Suppressor macrophage (primary cell): ENCODE data around the gene RTL10.

Source experiments
- DNase-seq, 4 experiments: peaks; one replicate each; pipeline ENCODE4 v3.0.0-alpha.2; 2020 to 2022

Gene RTL10

GRCh38 chr22:19859861-19860510, 5.3 kb upstream of the RTL10 start:
- DNase-seq: no peak

- DNase-seq: no peak
These were observed 2.7 kb upstream of the RTL10 start for GRCh38 chr22:19857382-19857781.

DNA sequence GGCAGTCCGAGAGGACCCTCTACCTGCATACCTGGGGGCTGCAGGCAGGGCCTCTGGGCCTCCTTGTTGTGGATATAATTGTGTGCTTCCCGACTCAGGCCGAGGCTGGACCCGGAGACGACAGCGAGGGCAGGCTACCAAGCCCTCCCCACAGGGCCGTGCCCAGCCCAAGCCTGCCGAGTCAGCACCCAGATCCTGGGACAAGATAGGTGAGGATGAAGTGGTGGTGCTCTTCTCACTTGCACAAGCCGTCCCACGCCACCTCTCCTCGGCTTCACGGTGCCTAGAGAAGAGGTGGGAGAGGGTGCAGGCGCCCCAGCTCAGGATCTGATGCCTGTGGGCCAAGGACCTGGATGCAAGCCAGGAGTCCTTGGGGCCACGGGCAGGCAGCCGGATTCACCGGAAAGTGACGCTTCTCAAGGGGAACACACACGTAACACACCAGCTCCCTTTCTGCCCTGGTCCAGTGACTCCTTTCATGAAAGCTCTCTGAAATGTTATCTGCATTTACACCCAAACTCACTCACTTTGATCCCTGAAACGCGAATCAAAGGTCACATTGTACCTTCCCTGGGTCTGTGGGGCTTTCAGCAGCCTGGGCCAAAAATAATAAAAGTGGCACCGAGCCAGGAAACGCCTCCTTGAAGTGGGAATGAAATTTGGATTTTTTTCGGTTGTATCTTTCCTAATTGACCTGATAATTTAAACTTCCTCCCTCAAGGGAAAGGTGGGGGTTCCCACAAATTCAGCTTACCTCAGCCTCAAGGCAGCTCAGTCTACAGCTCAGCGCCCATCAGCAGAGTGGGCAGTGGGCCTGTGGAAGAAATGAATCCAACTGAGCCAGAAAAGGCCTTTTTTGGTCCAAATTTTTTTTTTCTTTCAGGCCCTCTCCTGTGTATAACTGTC, 1.1 kb upstream of the RTL10 start:
- DNase-seq: peak; percentile 70 to 79 (median 75)

GRCh38 chr22:19853879-19854777, 546 bp downstream of the RTL10 start:
- peak in 2 of 4 experiments; percentile 16 to 24 for DNase-seq

GRCh38 chr22:19853058-19853878, 1.4 kb downstream of the RTL10 start:
- DNase-seq: no peak

DNA sequence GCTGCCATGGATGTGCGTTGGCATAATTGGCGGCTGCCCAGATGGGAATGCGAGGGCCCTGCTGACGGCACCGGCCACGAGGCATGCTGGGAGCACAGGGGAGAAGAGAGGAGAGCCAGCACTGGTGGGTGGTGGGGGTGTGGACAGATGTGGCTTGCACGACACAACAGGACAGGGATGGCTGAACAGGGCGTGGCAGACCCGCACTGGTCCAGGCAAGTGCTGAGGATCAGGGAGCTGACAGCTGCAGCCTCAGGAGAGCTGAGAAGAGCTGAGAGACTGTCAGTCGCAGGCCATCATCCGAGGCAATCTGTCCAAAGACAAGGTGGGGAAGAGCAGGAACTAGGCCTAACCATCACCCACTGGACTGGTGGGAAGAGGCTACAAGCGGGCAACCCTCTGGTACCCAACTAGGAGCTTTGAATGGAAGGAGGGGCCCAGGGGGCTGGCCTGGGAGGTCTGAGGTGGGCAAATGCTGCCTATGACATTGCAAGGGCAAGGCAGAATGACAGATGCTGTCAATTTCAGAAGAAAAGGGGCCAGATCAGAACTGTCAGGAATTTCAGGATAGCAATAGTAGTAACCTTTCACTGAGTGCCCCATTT, 2.4 kb downstream of the RTL10 start:
- DNase-seq: no peak

- no peak for DNase-seq
These were observed 3.1 kb downstream of the RTL10 start for GRCh38 chr22:19851291-19852176.

GRCh38 chr22:19850763-19851109, 3.9 kb downstream of the RTL10 start:
- DNase-seq: no peak

- DNase-seq: no peak
These were observed 4.6 kb downstream of the RTL10 start for GRCh38 chr22:19849835-19850762.

- DNase-seq: no peak
These were observed 6.1 kb downstream of the RTL10 start for GRCh38 chr22:19848298-19849224.

DNA sequence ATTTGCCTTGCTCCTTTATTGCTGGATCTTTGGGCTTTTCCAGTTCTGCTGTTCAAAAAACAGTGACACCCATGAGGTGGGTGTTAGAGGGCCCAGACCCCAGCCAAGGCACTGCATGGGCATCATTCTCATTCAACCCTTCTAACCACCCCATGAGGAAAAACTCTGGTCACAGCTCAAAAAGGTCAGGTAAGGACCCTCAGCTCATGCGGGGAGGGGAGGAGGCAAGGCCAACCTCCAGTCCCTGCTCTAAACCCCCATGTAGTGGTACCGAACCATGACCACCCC, 7.4 kb downstream of the RTL10 start:
- DNase-seq: no peak

DNA sequence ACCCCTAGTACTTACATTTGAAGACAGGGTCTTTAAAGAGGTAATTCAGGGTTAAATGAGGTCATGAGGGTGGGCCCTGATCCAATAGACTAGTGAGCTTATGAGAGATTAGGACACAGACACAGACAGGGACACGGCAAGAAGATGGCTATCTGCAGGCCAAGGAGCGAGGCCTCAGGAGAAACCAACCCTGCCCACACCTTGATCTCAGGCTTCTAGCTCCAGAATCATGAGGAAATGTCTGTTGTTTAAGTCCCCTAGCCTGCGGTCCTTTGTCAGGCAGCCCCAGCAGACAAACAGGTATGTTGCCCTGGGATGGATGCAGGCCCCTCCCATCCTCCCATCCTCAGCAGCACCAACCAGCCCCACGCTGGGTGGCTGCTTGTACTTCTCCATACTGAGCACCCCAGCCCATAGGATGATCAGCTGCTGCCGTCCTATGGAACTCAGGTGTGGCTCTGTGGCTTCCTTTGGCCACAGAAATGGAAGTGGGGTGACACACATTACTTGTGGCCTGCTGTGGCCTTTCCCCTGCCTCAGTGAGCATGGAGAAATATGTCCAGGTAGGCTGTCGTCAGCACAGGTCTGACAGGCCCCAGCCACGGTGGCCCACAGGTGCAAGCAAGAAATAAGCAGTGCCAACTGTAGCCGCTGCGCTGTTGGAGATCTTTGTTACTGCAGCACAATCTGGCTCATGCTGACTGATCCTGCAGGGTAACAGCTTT, 7.9 kb downstream of the RTL10 start:
- DNase-seq: no peak

DNA sequence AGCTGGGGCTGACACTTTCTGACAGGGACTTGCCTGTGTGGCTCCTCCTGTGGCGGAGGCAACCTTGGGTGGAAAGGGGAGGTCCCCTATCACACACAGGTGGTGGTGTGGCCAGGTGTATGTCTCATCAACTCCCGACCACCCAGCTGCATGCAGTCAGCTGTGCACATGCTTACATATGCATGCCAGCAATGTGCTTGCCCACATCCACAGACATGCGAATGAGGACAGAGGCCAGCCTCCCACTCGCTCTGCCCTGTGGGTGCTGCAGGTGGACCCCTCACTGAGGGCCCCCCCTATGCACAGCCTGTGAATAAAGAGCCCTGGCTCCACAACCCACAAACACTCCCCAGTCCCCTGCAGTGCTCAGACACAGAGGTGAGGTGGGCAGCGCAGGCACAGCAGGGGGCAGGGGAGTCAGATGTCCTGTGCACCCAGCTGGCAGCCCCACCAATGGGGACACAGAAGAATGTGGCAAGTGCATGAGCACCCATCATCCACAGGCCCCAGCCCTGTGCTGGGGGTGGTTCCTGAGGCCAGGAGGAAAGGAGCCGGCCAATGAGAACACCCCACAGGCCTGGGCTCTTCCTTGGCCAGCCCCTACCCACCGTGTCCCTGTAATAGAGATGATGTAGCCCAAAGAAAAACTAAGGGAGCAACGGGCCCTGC, 9.5 kb downstream of the RTL10 start:
- no peak for DNase-seq

DNA sequence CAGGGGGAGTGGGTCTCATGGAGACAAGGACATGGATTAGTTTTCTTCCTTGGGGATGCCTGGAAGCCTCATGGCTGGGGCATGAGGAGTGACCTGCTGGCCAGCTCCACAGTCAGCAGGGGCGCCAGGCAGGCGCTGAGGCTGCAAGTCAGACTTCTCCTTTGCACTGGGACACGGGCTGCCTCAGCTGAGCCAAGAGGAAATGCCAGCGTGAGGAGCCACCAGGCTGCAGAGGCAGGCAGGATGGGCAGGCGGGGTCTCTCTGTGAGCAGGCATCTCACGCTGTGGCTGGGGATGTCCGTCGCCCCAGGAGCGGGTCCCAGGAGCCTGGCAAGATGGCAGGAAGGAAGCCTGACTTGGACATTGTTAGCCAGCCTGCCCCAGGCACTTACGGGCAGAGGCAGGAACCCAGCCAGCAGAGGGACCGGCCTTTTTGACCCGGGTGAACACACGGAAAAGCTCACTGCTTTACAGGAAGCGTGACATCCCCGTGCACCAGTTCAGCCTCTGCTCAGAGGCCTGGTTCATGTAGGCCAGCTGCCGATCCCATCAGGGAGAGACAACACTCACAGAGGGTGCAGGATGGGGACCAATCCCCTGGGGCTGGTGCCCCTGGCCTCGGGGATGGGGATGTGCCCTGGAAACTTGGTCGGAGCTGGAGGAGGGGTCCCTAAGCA, 10.2 kb downstream of the RTL10 start:
- DNase-seq: peak; percentile 89 to 95 (median 92)

DNA sequence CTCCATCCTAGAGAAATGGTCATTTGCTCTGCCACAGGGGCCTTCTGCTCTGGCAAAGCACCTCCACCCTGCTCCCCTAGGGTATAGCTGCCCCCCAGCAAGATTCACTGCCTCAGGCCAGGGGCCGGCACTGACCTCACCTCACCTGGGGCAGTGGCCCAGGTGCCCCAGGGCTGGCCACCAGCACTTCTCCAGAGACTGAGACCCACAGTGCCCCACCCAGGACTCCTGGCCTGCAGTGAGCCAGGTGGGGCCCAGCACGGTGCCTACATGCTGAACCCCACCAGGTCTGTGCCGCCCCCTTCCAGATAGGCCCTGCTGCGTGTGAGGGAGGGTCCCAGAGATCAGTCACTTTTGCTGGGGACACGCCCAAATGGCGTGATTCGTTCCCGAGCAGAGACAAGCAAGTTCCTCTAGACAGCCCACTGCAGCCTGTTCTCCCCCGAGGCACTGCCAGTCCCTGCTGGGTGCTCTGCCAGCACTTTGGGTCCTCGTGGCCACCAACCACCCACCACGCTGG, 10.8 kb downstream of the RTL10 start:
- DNase-seq: no peak

DNA sequence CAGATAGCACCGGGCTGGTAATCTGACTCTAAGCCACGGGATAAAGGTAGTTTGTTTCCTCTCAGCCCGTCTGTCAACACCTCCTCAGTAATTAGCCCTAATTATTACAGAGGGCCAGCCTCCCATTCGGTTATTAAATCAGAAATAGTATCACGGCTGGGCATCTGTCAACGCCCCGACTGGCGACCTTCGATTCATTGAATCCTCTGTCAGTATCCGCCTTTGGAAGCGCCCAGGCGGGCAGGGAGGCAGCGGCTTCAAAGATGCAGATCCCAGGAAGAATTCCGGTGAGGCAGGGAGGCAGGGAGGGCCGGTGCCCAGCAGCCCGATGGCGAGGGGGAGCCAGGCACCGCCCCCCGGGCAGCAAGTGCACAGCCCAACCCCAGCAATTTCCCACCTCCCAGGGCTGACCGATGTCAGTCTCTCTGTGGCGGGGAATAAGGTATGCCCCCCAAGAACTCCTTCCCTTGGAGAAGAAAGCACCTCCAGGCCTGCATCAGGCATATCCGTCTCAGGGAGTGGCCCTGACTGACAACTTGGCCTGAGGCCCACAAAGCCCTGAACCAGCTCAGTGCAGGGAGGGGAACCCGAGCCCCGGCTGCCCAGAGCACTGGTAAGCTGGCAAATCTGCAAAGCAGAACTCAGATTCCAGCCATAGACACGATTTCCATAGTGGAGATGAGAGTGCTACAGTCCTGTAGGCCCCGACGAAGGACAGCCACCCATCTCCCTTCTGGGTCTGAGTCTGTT, 11.4 kb downstream of the RTL10 start:
- peak in 1 of 4 experiments; percentile 20 for DNase-seq
